OCI-LY7 (cell line): ENCODE results near the gene MAP3K6. TPM values are rescaled to one million over a fixed set of nuclear protein-coding genes. Genes with fewer than 3 reads are reported as not detected.

Source experiments
- BruUV-seq: library from RNA; stranded (reverse); fragments of 400-500 nt; replicated peaks from 2 replicates; lab custom pipeline; 2021; lab: Mats Ljungman, UMichigan
- CTCF ChIA-PET: fragments of 300-600 bp; sonication (Branson Sonifier 250); formaldehyde crosslinking; loops from one replicate; lab custom pipeline; 2022; ENCODE audit warnings: antibody characterized with exemption; ENCODE audit not compliant: unreplicated experiment; lab: Charles Lee
- POLR2A ChIA-PET: fragments of 300-600 bp; sonication (Branson Sonifier 250); formaldehyde crosslinking; loops from one replicate; lab custom pipeline; 2022; ENCODE audit warnings: antibody characterized with exemption; lab: Charles Lee
- DNase-seq: peaks from one replicate; pipeline ENCODE4 v3.0.0-alpha.2; 2015; ENCODE audit warnings: low spot score
- H2AFZ ChIP-seq: fragments of 200-600 bp; sonication (generic), shearing (Covaris generic); 2 replicates; pipeline ENCODE4 v1.6.1; 2014; ENCODE audit warnings: mild to moderate bottlenecking, antibody characterized with exemption, low read length, moderate library complexity
- H3K27ac ChIP-seq: fragments of 200-600 bp; sonication (generic); 2 replicates; pipeline ENCODE4 v1.5.1; 2014; ENCODE audit warnings: mixed run types, low read depth, mild to moderate bottlenecking, moderate library complexity, low read length, inconsistent platforms; ENCODE audit not compliant: poor library complexity, severe bottlenecking
- H3K36me3 ChIP-seq: fragments of 200-600 bp; sonication (generic); 2 replicates; pipeline ENCODE4 v1.6.1; 2014; ENCODE audit warnings: mild to moderate bottlenecking, antibody characterized with exemption, low read length, moderate library complexity, mixed read lengths; ENCODE audit not compliant: insufficient read depth
- H3K4me1 ChIP-seq: fragments of 200-600 bp; sonication (generic); 2 replicates; pipeline ENCODE4 v1.5.1; 2014; ENCODE audit warnings: mild to moderate bottlenecking, low read length; ENCODE audit not compliant: insufficient read depth, poor library complexity, severe bottlenecking
- H3K4me2 ChIP-seq: fragments of 200-600 bp; sonication (generic); 2 replicates; pipeline ENCODE4 v1.6.1; 2014; ENCODE audit warnings: mild to moderate bottlenecking, low read length
- H3K4me3 ChIP-seq: fragments of 200-600 bp; sonication (generic); 2 replicates; pipeline ENCODE4 v1.5.1; 2014; ENCODE audit warnings: mild to moderate bottlenecking, low read depth, low read length; ENCODE audit not compliant: poor library complexity, severe bottlenecking
- H3K79me2 ChIP-seq: fragments of 200-600 bp; sonication (generic); 2 replicates; pipeline ENCODE4 v1.6.1; 2016; ENCODE audit warnings: low read depth, mild to moderate bottlenecking, low read length, moderate library complexity, mixed read lengths; ENCODE audit not compliant: insufficient read depth
- H3K9me2 ChIP-seq: fragments of 200-600 bp; sonication (generic); 2 replicates; pipeline ENCODE4 v1.6.1; 2016; ENCODE audit warnings: mild to moderate bottlenecking, low read length, mixed read lengths; ENCODE audit not compliant: insufficient read depth
- H3K9me3 ChIP-seq: fragments of 200-600 bp; sonication (generic); 2 replicates; pipeline ENCODE4 v1.6.1; 2014; ENCODE audit warnings: mild to moderate bottlenecking, mixed run types, low read length, mixed read lengths
- H4K20me1 ChIP-seq: fragments of 200-600 bp; sonication (generic); 2 replicates; pipeline ENCODE4 v1.6.1; 2014; ENCODE audit warnings: mild to moderate bottlenecking, antibody characterized with exemption, low read length, moderate library complexity, mixed read lengths; ENCODE audit not compliant: insufficient read depth
- CTCF ChIP-seq: fragments of 200-600 bp; sonication (generic); conservative IDR thresholded peaks from 2 replicates; pipeline ENCODE4 v1.5.1; 2014; ENCODE audit warnings: mild to moderate bottlenecking, antibody characterized with exemption, low read length, moderate library complexity, mixed read lengths
- EZH2phosphoT487 ChIP-seq: fragments of 200-600 bp; sonication (generic); IDR thresholded peaks from 2 replicates; pipeline ENCODE4 v1.6.1; 2018; ENCODE audit warnings: low read depth, borderline replicate concordance, mild to moderate bottlenecking, mixed run types, antibody characterized with exemption, low read length, moderate library complexity, mixed read lengths
- intact Hi-C: fragments of 100-400 bp; cut with micrococcal nuclease; formaldehyde crosslinking; loops from one replicate; pipeline ENCODE4 v1.10.0; 2022; ENCODE audit not compliant: unreplicated experiment
- total RNA-seq, 2 experiments: library from RNA; depleted of rRNA in 1 of 2; stranded (reverse); fragments of >200 nt in 1 of 2; shearing (Covaris generic) in 1 of 2; gene quantifications; 2 replicates each; pipeline ENCODE4 v1.2.3, GENCODE V29; 2014 to 2022

The MAP3K6 gene
- total RNA-seq, 2 experiments from 2014 or later: 5.9 to 8.0 TPM

- Histone ChIP-seq H3K9me2 (no peaks in the 10 kb centered on the region), H3K4me2 (no peak overlapping the region), H3K9me3 (no peaks in the 10 kb centered on the region), H3K4me1 (peaks cover 38% of the 10 kb centered on the region), H3K4me3 (no peak overlapping the region), H3K27ac (no peak overlapping the region), H3K79me2 (no peaks in the 10 kb centered on the region), H4K20me1 (no peaks in the 10 kb centered on the region), H3K36me3 (no peaks in the 10 kb centered on the region), H2AFZ (no peak overlapping the region)
- no TSS peak for BruUV-seq
- DNase-seq: no peak
- CTCF ChIA-PET: interaction anchor here (0.5 to 0.9 kb wide), 2 partner anchors 44 to 204 kb away, joined by 3 to 6 read pairs; partner anchors contain the start of gene AHDC1
- TF ChIP-seq CTCF: no peak
- TF ChIP-seq EZH2phosphoT487: no peak
- intact Hi-C loops: no loop called here
- POLR2A ChIA-PET: no interaction called here
Measured at GRCh38 chr1:27400082-27400962, 33.6 kb upstream of the MAP3K6 start.

GRCh38 chr1:27399251-27400025 is 32.7 kb upstream of the MAP3K6 start:
- Histone ChIP-seq H3K9me3 (no peaks in the 10 kb centered on the region), H3K36me3 (no peaks in the 10 kb centered on the region), H3K4me2 (no peak overlapping the region), H3K4me3 (no peak overlapping the region), H3K27ac (no peak overlapping the region), H3K4me1 (peaks cover 30% of the 10 kb centered on the region), H4K20me1 (no peaks in the 10 kb centered on the region), H3K9me2 (no peaks in the 10 kb centered on the region), H2AFZ (no peak overlapping the region), H3K79me2 (no peaks in the 10 kb centered on the region)
- TF ChIP-seq CTCF (no peak), EZH2phosphoT487 (no peak)
- POLR2A ChIA-PET: no interaction called here
- no TSS peak for BruUV-seq
- DNase-seq: no peak
- intact Hi-C loops: no loop called here
- CTCF ChIA-PET: interaction anchor here (0.9 kb wide), 1 partner anchor 43 kb away, joined by 3 read pairs; no protein-coding TSS in a partner anchor
